ENCODE results near the gene DNAH1. TPM values are rescaled to one million over a fixed set of nuclear protein-coding genes. Genes with fewer than 3 reads are reported as not detected.

The DNAH1 gene
- total and polyA plus RNA-seq, 2 of the 13 experiments (the other 11 are each of a cell fraction or from before 2014, with no cell fraction given) = 0.64 to 3.5 TPM

- TF ChIP-seq SNAPC4 (CRISPR knock-in tag; IDR thresholded peaks at IDR 0.05) = no peak
- TF ChIP-seq CC2D1A (CRISPR knock-in tag; IDR thresholded peaks at IDR 0.05) = 0 out of 2 replicates have a peak, but pooled peaks have one; percentile 36
- no peak for TF ChIP-seq ZNF496 (CRISPR knock-in tag; IDR thresholded peaks at IDR 0.05; ENCODE audit: insufficient replicate concordance)
- TF ChIP-seq IKZF5 (CRISPR knock-in tag; IDR thresholded peaks at IDR 0.05) = peak; percentile 91
- no peak for TF ChIP-seq ZNF235 (CRISPR knock-in tag; IDR thresholded peaks at IDR 0.05; ENCODE audit: borderline replicate concordance)
- no peak for TF ChIP-seq PBX2 (CRISPR knock-in tag; IDR thresholded peaks at IDR 0.05)
- 0 out of 2 replicates have a peak, but pooled peaks have one; percentile 45 for TF ChIP-seq ZNF446 (CRISPR knock-in tag; IDR thresholded peaks at IDR 0.05)
- no peak for TF ChIP-seq ZNF441 (CRISPR knock-in tag; IDR thresholded peaks at IDR 0.05; ENCODE audit: borderline replicate concordance)
- TF ChIP-seq ZMYM3 (CRISPR knock-in tag; IDR thresholded peaks at IDR 0.05) = no peak
- no peak for TF ChIP-seq ZNF20 (CRISPR knock-in tag; IDR thresholded peaks at IDR 0.05)
- no peak for TF ChIP-seq ZFAT (CRISPR knock-in tag; conservative IDR thresholded peaks at IDR 0.05)
- TF ChIP-seq NFYC (CRISPR knock-in tag; IDR thresholded peaks at IDR 0.05) = 0 out of 2 replicates have a peak, but pooled peaks have one; percentile 26
- TF ChIP-seq SP140L (CRISPR knock-in tag; IDR thresholded peaks at IDR 0.05; ENCODE audit: borderline replicate concordance) = 0 out of 2 replicates have a peak, but pooled peaks have one; percentile 51
- TF ChIP-seq ZBTB37 (CRISPR knock-in tag; IDR thresholded peaks at IDR 0.05) = peak; percentile 66; the same call in 1 of the 2 replicates
- TF ChIP-seq ZNF782 (CRISPR knock-in tag; IDR thresholded peaks at IDR 0.05; ENCODE audit: borderline replicate concordance) = no peak; the same call in 1 of the 2 replicates
- no peak for TF ChIP-seq ZNF674 (CRISPR knock-in tag; IDR thresholded peaks at IDR 0.05; ENCODE audit: low read depth)
Observed at GRCh38 chr3:52289747-52290595, 26.1 kb upstream of the DNAH1 start (continued).
